Left renal pelvis (tissue), 4 donors: Measurements from ENCODE around the gene FOXM1. TPM values are rescaled to one million over a fixed set of nuclear protein-coding genes. Genes with fewer than 3 reads are reported as not detected.

ENCODE experiments used
- DNase-seq, 4 donors: peaks; one replicate each; pipeline ENCODE4 v3.0.0-alpha.2; 2013; ENCODE audit warnings: low read depth in 4 of 4, low spot score in 3 of 4
- polyA plus RNA-seq, 4 donors: library from polyadenylated mRNA; unstranded; fragments of 120-200 nt; gene quantifications; one replicate each; pipeline ENCODE4 v1.2.1, GENCODE V29; 2013; ENCODE audit not compliant: insufficient read length in 4 of 4

Gene FOXM1
- polyA plus RNA-seq, 4 donors: 29.1 to 36.2 (median 31.2) TPM

DNA sequence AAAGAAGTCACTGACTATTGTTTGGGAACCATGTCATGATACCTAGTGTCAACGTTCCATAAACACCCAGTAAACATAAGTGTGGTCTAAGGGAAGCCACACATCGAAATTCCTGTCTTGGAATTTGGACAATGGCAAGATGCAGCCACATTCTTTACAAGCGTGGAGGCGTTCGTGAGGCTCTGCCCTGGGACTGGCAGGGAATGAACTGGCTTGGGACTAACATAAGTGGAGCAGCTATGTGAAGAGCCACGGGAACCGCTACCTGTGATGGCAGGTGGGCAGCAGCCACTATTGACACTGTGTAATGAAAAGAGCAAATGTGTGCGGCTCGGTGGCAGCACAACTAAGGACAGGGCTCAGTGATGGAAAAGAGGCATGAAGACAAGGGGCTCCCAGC, 32.2 kb downstream of the FOXM1 start:
- no peak for DNase-seq

DNA sequence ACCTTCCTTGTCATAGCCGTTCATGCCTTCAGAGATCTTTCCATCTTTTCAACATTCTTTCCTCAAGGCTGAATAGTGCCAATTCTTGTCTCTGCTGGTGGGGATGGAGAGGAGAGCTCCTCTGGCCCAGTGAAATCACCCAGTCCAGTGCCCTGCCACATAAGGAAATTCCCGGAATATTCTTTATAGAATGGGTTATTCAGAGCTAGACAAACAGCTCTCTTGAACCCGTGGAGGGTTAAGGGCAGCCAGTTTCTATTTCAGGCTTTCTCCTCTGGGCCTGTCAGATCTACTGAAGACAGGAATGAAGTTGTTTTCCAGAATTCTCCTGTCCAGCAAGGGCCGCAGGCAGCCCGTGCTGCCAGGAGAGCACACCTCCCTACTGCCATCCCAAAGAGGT, 34.0 kb downstream of the FOXM1 start:
- no peak for DNase-seq

DNA sequence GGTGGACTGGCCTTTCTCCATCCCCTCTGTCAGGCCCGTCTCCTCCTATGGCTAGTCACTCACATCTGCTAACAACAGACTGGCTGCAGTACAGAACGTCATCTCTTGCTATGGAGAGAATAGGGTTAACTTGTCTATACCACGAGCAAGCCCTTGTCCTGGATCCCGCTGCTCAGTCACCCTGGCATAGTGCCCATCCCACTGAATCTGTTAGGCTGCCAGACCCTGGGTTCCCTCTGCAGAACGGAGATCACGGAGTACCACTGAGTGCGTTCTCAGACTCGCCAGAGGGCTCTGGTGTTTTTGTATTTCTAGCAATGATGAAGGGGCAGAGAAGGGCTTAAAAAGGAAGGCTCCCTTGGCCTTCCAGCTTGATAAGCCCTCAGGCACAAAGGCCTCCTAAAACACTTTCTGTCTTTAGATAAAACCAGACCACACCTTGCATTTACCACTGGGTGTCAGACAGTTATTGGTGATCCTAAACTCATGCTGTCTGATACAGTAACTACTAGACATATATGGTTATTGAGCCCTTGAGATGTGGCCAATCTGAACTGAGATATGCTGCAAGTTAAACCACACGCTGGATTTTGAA, 35.8 kb downstream of the FOXM1 start:
- DNase-seq: no peak

DNA sequence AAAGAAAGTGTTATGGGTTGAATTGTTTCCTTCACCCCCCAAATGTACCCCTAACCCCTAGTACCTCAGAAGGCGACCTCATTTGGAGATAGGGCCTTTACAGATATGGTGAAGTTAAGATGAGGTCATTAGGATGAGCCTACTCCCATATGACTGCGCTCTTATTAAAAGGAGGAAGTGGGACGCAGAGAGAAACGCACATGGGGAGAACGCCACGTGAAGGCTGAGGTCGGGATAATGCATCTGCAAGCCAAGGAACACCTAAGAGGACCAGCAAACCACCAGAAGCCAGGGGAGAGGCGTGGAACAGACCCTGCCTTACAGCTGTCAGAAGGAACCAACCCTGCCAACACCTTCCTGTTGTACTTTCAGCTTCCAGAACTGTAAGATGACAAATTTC, 40.4 kb downstream of the FOXM1 start:
- no peak for DNase-seq

DNA sequence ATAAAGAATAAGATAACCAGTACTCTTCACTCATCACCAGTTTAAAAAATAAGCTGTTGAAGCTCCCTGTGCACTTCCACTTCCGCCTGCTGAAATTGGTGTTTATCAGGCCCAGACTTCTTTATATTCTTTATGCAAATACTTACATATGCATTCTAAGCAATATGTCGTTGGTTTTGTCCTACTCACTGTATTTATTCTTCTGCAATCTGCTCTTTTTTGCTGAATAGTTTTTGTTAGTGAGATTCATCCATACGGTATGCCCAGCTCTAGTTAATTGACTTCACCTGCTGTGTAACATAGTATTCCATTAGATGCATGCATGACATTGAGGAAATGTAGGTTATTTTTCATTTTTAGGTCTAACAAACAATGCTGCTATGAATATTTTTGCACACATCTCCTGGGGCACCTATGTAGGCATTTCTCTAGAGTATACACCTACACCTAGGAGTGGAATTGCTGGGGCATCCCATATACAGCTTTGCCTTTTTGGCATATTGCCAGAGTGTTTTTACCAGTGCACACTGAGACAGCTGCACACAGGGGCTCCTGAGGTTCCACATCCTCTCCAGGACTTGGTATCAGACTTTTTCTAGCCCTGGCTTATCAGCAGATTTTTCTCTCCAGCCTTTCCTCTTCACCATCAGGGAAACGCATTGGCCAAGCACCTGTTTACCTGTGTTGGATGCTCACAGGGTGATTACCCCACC, 41.1 kb downstream of the FOXM1 start:
- no peak for DNase-seq

DNA sequence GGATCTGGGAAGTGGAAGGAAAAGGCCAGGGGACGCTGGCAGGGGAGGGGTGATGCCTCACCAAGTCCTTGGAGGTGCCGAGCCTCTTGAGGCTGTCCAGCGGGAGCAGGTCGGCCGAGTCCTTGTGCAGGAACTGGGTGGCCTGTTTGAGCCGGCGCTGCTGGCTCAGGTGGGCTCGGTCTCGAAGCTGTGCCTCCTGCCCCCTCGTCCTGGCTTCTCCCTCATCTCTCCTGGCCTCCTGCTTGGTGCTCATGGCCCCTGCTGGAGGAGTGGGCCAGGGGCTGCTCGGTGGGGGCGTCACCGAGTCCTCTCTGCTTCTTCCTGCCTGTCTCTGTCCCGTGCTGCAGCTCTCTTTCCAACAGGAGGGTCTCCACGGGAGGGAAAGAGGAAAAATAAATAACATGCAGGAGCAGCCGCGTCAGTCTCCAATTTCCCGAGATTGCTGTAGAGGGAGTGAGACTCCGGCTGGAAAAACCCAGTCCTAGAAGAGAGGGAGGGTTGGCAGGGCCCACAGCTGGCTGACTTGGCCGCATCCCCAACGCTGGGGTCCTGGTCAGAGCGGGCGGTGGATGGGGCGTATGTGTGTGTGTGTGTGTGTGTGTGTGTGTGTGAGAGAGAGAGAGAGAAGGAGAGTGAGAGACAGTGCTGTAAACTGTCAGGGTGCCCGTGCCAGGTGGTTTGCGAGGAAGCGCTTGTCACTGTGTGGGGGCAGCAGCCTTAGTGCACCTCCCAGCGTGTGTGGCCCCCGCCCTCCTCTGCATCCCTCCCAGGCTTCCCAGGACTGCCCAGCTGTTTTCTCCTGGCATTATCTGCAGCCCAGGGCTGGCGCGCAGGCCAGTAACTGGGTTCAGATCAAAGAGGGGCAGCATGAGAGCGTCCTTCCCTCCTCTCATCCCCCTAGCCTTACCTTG, 42.1 kb downstream of the FOXM1 start, which contains the start of gene NRIP2:
Gene NRIP2 (minus strand): TSS at position 455 of the 911 bp plus-strand sequence. CDS start 52 bp downstream, at position 403.
- DNase-seq: peak in 3 of 4 donors; percentile 62 to 72 (median 68)

DNA sequence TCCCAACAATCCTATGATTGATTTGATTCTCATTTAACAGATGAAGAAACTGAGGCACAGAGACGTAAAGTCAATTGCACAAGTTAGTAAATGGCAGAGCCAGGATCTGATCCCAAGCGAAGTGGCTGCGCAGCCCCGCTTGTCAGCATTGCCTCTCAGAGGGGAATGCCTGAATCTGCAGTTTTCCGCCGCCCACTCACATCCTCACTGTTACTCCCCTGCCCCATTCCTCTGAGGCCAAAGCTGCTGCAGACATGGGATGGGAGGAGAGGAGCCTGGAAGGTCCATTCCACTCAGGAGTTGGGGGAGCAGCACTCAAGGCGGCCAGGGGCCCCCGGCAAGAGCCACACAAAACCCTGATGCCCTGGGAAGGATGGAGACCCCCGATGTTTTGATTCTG, 43.2 kb downstream of the FOXM1 start:
- no peak for DNase-seq

DNA sequence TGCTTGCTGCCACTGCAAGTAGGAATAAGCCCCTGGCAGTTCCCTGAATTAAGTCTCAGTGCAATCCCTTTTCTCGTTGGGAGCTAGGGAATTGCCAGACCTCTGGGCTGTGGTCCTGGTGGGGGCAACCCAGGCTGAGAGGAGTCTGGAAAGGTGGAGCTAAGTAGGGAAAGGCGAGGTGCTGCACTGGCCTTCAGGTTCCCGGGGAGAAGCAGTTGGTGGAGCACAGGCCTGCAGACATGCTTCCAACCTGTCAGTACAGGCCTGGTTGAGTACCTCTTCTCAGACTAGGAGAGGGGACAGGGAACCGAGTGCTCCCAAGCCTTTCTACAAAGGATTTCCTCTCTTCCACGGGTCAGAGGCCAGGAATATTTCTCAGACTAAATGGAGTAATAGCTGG, 43.6 kb downstream of the FOXM1 start:
- no peak for DNase-seq

DNA sequence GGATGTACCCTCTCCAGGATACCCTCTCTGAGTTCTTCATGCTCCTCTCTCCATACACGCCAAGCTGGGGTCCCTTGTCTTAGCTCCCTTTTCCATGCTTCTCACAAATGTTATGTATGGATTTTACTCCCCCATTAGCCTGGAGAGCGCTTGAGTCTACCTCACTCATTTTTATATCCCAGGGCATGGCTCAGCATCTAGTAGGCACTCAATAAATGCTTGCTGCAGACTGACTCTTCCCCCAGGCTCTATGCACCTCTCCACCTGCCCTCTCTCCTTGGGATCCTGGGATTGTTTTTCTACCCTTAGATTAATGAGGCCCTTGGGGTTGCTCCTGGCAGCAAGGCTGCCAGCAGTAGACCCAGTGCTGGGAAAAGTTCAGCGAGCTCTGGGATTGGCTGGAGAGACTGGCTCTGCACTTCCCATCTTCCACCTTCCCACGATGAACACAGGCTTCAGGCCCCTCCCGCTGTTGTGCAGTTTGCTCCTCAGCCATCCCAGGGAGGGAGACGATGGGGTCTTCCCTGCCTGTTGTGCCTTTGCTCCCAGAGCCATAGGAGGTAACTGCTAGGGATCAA, 44.3 kb downstream of the FOXM1 start:
- no peak for DNase-seq

DNA sequence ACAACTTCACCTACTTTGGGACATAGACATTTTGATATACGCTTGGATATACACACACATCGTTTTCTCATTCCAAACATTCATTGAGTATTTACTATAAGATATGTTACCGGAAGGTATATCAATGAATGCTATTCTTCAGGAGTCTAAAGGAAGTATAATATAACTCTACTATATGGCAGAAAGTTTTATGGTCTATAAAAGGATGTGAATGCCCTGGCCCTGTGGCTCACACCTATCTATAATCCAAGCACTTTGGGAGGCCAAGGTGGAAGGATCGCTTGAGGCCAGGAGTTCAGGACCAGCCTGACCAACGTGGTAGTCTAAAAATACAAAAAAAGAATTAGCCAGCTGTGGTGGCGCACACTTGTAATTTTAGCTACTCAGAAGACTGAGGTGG, 47.7 kb downstream of the FOXM1 start:
- no peak for DNase-seq

DNA sequence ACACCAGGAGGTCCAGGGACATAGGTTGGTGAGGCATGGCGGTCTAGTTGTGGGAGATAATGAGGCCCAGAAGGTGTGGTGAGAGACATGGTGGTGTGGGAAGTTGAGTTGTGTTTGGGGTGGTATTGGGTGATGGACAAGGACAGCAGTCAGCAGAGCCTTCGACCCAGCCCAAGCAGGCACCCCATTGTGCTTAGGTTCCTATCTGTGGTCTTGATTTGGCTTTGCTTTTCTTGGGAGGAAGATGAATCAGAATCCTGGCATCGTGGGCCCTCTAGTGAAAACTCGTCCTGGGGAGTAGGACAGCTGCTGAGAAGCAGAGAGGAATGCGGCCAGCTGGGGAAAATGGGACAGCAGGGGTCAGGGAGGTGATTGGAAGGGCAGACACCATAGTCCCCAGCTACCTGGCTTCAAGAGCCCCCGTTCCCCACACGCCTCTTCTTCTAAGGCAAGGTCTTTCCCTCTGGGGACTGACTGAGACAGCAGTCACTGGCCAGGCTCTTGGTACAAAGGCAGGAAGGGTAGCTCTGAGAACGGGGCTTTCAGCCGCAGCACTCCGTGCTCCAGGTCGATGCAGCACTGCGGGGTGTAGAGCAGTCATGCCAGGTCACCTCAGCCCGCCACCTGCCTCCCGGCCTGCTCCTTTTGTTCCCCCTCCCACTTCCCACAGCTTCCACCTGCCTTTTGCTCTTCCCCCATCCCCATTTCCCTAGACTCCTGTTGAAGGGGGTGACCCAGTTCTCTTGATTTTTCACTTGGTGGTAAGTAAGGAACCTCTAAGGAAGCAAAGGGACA, 50.1 kb downstream of the FOXM1 start:
- DNase-seq: no peak

DNA sequence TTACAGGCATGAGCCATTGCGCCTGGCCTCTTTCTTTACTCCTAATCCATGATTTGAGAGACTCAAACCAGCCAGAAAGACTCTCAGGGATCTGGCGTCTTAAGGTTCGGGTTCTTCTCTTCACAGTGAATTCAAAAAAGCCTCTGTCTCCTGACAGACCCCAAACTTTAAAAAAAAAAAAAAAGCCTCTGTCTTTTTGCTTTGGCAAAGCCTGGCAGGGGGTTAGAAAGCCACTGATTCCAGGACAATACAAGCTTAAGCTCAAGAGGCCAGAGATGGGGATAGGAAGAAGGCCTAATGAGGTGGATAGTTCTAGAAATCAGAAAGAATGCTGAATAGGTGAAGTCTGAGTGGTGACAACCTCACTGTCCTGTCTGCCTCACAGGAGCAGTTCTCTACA, 50.9 kb downstream of the FOXM1 start:
- DNase-seq: no peak

DNA sequence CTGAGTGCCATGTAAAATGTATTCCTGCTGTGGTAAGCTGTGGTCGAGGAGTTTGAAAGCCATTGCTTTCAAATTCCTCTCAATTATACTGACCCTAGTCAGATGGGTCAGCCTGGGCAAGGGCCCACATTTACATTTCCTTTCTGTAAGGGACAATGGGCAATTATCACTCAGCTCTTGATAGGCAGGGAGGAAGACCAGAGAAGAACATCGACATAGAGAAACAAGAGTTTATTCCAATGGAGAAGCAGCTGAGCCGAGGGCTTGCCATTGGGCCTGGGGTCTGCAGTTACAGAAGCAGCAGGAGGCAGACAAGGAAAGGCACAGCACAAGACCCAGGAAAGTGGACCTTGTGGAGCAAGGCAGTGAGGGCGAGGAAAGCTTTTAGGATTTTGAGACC, 51.8 kb downstream of the FOXM1 start:
- no peak for DNase-seq

DNA sequence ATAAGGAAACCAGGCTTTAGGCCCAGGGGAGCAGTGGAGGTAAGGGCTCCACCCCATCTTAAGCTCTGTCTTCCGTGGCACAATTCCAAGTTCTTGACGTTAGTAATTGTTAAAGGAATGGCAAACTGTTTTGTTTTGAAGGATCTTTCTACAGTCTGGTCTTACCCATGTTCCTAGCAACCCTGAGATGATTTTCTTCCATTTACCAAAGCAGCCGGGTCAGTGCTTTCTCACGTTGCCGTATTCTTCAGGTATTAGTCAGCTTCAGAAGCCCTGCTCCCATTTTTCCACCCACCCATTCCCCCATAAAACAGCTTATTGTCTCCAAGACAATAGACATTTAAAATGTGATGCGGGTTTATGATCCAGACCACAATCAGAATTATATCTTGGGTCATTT, 52.4 kb downstream of the FOXM1 start:
- no peak for DNase-seq

DNA sequence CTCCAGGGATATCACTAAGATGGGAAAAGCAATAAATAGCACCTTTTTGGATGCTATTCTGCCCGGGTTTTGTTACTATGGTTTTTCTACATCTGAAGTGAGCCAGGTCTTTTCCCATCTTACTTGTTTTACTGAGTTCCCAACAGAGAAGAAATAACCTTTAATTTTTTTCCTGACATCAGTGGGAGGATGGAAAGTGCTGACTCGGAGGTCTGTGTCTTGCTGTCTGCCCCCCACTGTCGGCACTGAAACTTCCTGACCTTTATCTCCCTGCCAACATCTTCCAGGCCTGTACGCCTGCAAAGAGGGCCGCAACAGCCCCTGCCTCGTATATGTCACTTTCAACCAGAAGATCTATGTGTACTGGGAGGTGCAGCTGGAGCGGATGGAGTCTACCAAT, 53.5 kb downstream of the FOXM1 start:
- DNase-seq: no peak

DNA sequence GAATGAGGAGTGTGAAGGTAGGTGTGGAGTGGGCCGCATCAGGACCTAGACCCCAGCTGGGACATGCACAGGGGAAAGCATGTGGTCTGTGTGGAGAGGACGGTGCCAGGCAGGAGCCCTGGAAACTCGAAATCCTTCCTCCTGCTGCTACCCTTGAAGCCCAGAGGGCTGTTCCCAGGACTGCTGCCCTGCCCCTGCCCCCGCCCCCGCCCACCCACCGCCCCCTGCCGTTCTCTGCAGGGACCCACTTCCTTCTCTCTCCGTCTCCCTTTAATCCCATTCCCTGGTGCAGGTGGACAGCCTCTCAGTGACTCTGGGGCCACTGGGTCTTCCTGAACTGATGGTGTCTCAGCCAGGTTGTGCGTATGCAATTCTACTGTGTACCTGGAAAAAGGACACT, 56.5 kb downstream of the FOXM1 start:
- DNase-seq: no peak

DNA sequence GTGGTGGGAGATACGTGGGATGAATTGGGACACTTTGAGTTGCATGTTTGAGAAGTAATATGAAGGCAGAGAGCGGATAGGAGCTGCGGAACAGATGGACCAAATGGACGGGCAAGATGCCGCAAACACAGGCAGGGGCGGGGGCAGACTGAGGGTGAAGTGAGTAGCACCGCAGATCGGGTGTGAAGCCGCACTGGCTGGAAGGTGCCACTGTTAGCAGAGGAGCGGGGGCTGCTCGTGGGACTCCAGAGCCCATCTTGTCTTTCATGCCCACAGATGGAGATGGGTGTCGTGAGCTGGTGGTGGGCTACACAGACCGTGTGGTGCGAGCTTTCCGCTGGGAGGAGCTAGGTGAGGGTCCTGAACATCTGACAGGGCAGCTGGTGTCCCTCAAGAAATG, 57.2 kb downstream of the FOXM1 start:
- no peak for DNase-seq

DNA sequence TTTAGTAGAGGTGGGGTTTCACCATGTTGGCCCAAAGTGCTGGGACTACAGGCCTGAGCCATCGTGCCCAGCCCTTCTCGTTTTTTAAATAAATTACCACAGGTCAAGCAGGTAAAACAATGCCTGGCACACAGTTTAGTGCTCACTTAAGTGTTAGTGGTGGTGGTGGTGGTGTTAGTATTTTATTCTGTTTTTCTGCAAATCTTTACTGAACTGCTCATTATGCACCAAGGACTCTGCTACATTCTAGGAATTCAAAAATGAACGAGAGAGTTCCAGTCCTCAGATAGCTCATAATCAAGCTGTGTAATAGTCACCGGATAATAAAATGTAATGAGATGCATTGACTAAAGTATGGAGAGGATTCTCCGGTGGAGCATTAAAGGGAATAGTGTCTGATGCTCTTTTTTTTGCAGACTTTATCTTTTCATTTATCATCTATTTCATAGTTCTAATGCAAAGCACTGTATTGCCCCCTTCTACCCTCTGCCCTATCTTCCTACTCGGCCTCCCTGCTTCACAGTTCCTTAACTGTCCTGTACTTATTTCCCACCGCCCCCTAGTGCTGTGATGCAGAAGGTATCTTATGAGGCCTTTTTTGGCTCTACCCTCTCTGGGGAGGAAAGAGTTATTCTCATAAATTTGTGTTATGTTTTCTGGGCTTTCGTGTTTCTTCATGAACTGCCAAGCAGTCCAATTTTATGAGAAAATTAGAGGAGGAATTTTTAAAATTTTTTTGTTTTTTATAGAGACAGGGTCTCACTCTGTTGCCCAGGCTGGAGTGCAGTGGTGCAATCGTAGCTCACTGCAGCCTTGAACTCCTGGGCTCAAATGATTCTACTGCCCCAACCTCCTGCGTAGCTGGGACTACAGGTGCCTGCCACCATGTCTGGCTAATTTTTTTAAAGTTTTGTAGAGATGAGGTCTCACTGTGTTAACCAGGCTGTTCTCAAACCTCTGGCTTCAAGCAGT, 63.5 kb downstream of the FOXM1 start:
- DNase-seq: no peak
